Memory B cell (primary cell): ENCODE results near the gene LYSMD4.
A peak's percentile ranks its signal among the peaks of the same experiment; 100 is the strongest.
"Not testable (repeated sequence)": the region's sequence is repeated elsewhere in the genome, so short reads cannot be mapped to it uniquely, and the experiment has no call there.

Experiments
- ATAC-seq: fragments of 150-1000 bp; cut with Tn5 transposase; 2 replicates; pipeline ENCODE4 v1.10.0; 2021; ENCODE audit warnings: low read depth, mild to moderate bottlenecking, moderate library complexity
- DNase-seq, 2 donors: peaks; one replicate each; pipeline ENCODE4 v3.0.0; 2022; ENCODE audit warnings: low spot score in 2 of 2
- H3K27ac Mint-ChIP-seq: one replicate; pipeline ENCODE4 v1.8.0; 2022; ENCODE audit warnings: mild to moderate bottlenecking, moderate library complexity, mixed read lengths
- H3K27me3 Mint-ChIP-seq: one replicate; pipeline ENCODE4 v1.8.0; 2022; ENCODE audit warnings: mixed read lengths
- H3K36me3 Mint-ChIP-seq: one replicate; pipeline ENCODE4 v1.8.0; 2022; ENCODE audit warnings: mild to moderate bottlenecking, mixed read lengths
- H3K4me1 Mint-ChIP-seq: one replicate; pipeline ENCODE4 v1.8.0; 2022; ENCODE audit warnings: mixed read lengths
- H3K4me3 Mint-ChIP-seq: one replicate; pipeline ENCODE4 v1.8.0; 2022; ENCODE audit warnings: mild to moderate bottlenecking, moderate library complexity, mixed read lengths
- H3K9me3 Mint-ChIP-seq: one replicate; pipeline ENCODE4 v1.8.0; 2022; ENCODE audit warnings: mixed read lengths

The LYSMD4 gene

DNA sequence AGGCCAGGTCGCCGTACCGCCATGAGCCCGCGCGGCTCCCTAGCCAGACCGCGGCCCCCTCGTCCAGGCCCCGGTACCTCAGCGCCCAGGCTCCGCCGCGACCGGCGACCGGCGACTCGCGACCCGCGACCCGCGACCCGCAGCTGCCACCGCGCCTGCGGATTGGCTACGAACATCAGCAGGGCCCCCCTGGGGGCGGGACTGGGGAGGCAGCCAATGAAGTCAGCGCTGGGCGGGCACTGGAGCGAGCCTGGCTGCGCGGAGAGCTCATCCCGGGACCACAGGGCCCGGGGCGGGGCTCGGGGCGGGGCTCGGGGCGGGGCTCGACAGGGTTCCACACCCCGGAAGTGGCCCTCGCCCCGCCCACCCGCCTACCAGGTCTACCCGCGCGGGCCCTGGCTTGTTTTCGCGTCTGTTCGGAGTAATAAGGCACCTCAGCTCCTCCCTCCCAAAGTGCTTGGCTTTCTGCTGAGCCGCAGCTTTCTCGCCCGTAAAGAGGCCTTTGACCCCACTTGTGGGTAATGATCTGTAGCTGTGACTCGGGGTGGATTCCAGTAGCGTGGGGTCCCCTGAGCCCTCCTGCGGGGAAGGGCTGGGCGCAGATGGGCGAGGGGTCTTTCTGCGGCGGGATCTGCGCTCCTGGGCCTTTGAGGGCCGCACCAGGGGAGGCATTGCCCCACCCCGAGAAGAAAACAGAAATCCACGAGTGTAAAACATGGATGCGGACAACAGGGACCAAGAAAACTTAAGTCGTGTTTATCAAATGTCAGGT, at the start of gene LYSMD4:
Gene LYSMD4 (minus strand): TSS at position 170 of the 772 bp plus-strand sequence. CDS start 1,438 bp downstream, outside the sequence.
- DNase-seq (peak; percentile 93 to 94), ATAC-seq (peak; percentile 97)
- H3K36me3 Mint-ChIP-seq: no peaks in the 10 kb centered on the region
- peak within 1 kb of the TSS; percentile 83 for H3K4me3 Mint-ChIP-seq
- peaks cover 9% of the 10 kb centered on the region for H3K4me1 Mint-ChIP-seq
- no peaks in the 10 kb centered on the region for H3K9me3 Mint-ChIP-seq
- peak within 1 kb of the TSS; percentile 82 for H3K27ac Mint-ChIP-seq
- H3K27me3 Mint-ChIP-seq: no peaks in the 10 kb centered on the region

DNA sequence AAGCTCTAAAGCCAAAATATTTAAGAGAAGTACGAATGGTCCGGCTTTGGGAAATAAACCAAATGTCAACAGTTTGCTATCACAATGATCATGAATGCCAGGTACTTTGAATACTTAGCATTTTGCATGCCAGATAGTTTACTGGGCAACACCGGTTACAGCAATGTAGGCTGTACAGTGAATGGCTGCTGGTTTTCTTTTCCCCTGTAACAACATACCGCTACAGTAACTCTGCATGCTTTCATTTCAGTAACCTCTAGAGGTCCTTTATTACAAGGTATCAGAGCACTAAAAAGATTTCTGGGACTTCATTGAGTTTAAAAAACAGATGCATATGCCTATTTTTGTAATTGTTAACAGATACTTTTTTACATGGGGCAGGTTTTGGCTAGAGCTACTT, 48.8 kb upstream of the LYSMD4 start:
- not testable (repeated sequence) for H3K4me3 Mint-ChIP-seq, H3K36me3 Mint-ChIP-seq, H3K27me3 Mint-ChIP-seq, H3K27ac Mint-ChIP-seq, H3K9me3 Mint-ChIP-seq, DNase-seq, ATAC-seq, H3K4me1 Mint-ChIP-seq

DNA sequence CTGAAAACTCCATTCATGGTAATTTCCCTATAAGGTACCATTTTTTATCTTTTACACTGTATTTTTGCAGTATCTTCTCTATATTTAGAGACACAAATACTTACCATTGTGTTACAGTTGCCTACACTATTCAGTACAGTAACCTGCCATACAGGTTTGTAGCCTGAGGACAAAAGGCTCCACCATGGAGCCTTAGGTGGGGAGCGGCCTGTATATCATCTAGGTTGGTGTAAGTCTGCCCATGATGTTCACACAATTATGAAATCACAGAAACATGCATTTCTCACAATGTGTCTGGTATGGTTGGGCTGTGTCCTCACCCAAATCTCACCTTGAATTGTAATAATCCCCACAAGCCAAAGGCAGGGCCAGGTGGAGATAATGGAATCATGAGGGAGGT, 43.9 kb upstream of the LYSMD4 start:
- no peaks in the 10 kb centered on the region for H3K36me3 Mint-ChIP-seq
- DNase-seq: no peak
- no peak overlapping the region for H3K4me3 Mint-ChIP-seq
- H3K27ac Mint-ChIP-seq: no peak overlapping the region
- peaks cover 4% of the 10 kb centered on the region for H3K9me3 Mint-ChIP-seq
- no peak for ATAC-seq
- peaks cover 1% of the 10 kb centered on the region for H3K27me3 Mint-ChIP-seq
- H3K4me1 Mint-ChIP-seq: no peaks in the 10 kb centered on the region

DNA sequence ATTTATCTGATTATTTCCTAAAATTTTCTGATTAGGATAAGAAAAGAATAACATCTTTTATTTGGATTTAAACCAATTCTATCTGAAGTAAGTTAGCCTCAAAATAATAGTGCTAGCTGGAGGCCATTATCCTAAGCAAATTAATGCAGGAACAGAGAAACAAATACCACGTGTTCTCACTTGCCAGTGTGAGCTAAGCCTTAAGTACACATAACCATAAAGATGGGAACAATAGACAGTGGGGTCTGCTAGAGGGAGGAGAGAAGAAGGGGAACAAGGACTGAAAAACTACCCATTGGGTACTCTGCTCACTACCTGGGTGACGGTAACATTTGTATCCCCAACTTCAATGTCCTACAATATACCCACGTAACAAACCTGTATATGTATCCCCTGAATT, 31.3 kb upstream of the LYSMD4 start:
- Mint-ChIP-seq H3K4me3 (no peak overlapping the region), H3K36me3 (no peaks in the 10 kb centered on the region), H3K27me3 (peaks cover 2% of the 10 kb centered on the region), H3K9me3 (no peaks in the 10 kb centered on the region), H3K27ac (no peak overlapping the region), H3K4me1 (no peaks in the 10 kb centered on the region)
- ATAC-seq (no peak), DNase-seq (no peak)

DNA sequence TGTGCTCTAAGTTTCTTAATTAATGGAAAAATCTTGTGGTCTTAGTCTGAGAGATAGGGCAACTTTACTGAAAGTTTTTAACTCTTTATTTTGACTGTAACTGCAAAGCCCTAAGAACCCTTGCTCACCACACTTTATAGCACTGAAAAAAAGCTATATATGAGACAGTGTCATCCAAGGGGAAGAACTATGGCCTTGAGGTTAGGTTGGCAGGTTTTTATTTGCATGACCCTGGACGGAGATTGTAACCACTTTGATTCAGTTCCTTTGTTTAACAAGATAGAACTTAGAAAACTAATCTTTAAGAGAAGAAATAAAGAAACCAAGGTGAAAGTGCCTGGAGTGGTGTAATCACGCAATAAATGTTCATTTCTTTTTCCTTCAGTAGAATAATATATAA, 30.6 kb upstream of the LYSMD4 start:
- H3K4me3 Mint-ChIP-seq: no peak overlapping the region
- no peak for DNase-seq
- ATAC-seq: peak; percentile 96
- no peak overlapping the region for H3K27ac Mint-ChIP-seq
- H3K36me3 Mint-ChIP-seq: no peaks in the 10 kb centered on the region
- no peaks in the 10 kb centered on the region for H3K9me3 Mint-ChIP-seq
- peaks cover 2% of the 10 kb centered on the region for H3K27me3 Mint-ChIP-seq
- H3K4me1 Mint-ChIP-seq: no peaks in the 10 kb centered on the region

DNA sequence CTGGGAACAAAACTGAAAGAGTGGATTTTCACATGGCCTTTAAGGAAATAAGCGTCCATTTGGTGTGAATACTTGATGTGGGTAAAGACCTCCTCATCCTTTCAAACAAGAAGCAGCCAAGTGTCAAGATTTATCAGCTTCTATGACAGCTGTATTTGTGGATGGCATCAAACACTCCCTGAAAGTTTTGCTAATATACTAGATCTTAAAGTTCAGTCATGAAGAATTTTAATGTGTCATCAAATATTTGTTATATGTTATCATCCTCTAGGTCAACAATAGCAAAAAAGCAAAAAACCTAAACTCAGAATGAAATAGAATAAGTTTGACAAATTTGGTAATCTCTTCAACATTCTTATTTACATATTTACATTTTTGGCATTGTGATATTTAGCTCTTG, 29.1 kb upstream of the LYSMD4 start:
- ATAC-seq (no peak), DNase-seq (no peak)
- H3K36me3 Mint-ChIP-seq: no peaks in the 10 kb centered on the region
- peaks cover 2% of the 10 kb centered on the region for H3K27me3 Mint-ChIP-seq
- no peak overlapping the region for H3K4me3 Mint-ChIP-seq
- no peaks in the 10 kb centered on the region for H3K4me1 Mint-ChIP-seq
- H3K9me3 Mint-ChIP-seq: no peaks in the 10 kb centered on the region
- no peak overlapping the region for H3K27ac Mint-ChIP-seq

DNA sequence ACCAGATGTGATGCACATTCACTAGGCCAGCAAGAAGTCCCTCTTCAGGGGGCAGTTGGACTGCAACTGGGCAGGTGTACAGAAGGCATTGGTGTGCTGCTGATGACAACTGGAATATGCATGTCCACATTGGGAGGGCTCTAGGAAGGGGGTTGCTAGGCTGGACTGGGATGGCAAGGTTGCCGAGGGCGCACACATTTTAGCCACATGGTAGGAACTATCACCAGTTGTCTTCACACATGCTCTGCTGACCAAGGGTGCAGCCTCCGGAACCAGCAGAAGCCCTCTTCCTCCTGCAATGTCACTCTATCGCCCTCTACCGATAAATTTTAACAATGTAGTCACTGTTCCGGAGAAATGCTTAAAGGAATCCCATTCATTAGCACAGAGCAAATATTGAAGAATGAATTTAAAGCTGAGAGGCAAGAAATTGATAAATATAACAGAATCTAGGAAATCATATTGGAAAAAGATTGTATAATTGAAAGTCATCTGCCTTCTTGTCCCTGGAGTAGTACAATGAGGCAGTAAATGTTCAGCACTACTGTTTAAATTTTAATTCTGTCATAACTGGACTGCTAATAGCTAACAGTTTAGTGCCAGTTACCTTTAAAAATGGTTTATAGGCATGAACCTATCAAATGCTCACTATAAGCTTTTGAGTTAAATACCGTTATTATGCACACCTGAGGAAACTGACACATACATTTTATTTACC, 22.6 kb upstream of the LYSMD4 start:
- peaks cover 5% of the 10 kb centered on the region for H3K4me1 Mint-ChIP-seq
- H3K27ac Mint-ChIP-seq: no peak overlapping the region
- H3K4me3 Mint-ChIP-seq: no peak overlapping the region
- no peaks in the 10 kb centered on the region for H3K27me3 Mint-ChIP-seq
- peak; percentile 30 to 66 for DNase-seq
- peak; percentile 98 for ATAC-seq
- H3K9me3 Mint-ChIP-seq: no peaks in the 10 kb centered on the region
- H3K36me3 Mint-ChIP-seq: no peaks in the 10 kb centered on the region

DNA sequence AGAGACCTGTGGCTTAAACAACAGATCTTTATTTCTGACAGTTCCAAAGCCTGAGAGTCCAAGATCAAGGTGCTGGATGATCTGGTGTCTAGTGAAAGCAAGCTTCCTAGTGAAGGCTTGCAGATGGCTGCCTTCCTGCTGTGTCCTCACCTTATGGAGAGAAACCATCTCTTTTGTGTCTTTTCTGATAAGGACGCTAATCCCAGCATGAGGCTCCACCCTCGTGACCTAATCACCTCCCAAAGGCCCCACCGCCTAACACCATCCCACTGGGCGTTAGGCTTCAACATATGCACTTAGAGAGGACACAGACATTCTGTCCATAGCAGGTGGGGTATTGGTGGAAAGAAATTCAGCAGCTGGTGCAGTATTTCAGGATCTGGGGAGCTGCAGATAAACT, 19.8 kb upstream of the LYSMD4 start:
- Mint-ChIP-seq H3K4me3 (no peak overlapping the region), H3K27ac (no peak overlapping the region)

DNA sequence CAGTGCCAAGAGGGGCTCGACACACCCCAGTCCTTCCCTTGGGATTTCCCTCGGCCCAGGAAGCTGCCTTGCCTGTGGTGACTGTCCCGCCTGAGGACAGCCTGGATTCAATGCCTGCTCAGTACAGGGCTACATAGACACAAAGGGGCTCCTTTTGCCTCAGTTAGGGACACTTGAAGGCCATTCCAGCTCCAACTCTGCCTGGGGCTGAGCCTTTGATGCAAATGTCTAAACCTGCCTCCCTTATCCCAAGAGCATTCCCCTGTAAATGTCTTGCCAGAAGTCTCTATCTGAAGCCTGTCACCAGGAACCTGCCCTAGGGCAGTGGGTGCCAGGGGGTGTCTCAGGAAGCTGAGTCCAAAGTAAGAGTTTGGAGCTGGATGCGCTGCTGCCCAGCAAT, 19.3 kb upstream of the LYSMD4 start:
- peaks cover 5% of the 10 kb centered on the region for H3K4me1 Mint-ChIP-seq
- H3K9me3 Mint-ChIP-seq: no peaks in the 10 kb centered on the region
- DNase-seq (no peak), ATAC-seq (no peak)
- H3K27me3 Mint-ChIP-seq: no peaks in the 10 kb centered on the region
- no peak overlapping the region for H3K27ac Mint-ChIP-seq
- no peaks in the 10 kb centered on the region for H3K36me3 Mint-ChIP-seq
- H3K4me3 Mint-ChIP-seq: no peak overlapping the region

More for the DNA sequence above, 19.8 kb upstream of the LYSMD4 start:
- no peaks in the 10 kb centered on the region for H3K9me3 Mint-ChIP-seq
- DNase-seq (no peak), ATAC-seq (no peak)
- no peaks in the 10 kb centered on the region for H3K36me3 Mint-ChIP-seq
- H3K27me3 Mint-ChIP-seq: no peaks in the 10 kb centered on the region
- peaks cover 5% of the 10 kb centered on the region for H3K4me1 Mint-ChIP-seq

DNA sequence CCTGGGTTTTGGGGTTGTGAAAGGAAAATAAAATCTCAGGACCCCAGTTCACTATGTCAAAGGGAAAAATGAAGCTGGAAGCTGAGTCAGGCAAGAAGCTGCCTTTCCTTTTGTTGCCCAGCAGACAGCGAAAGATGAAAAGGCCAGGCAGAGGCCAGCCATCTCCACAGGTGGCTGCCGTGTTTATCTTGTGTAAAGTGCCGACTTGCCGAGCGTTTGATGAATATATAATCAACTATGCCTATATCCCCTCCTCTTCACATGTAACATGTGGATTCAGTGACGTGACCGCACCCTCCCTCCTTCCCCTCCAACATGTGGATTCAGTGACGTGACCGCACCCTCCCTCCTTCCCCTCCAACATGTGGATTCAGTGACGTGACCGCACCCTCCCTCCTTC, 17.1 kb upstream of the LYSMD4 start:
- not testable (repeated sequence) for H3K27me3 Mint-ChIP-seq, H3K4me3 Mint-ChIP-seq, DNase-seq, H3K27ac Mint-ChIP-seq, H3K4me1 Mint-ChIP-seq, ATAC-seq, H3K9me3 Mint-ChIP-seq, H3K36me3 Mint-ChIP-seq

DNA sequence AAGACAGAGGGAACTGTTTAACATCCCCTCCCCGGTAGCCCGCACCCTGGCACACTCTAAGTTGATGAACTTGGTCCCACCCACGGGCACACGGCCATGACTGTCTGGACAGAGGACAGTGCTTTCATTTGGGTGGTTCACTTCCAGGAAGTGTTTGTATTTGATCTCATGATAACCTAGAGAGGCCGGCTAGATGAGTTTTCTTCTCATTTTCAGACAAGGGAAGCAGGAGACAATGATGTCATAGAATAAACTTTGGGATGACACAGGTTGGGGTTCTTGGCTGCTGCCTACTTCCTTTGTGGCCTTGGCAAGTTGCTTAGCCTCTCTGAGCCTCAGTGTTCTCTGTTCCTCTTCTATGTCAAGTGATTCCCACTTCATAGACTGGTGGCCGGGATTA, 16.1 kb upstream of the LYSMD4 start:
- Mint-ChIP-seq H3K4me3 (no peak overlapping the region), H3K27me3 (peaks cover 5% of the 10 kb centered on the region), H3K36me3 (no peaks in the 10 kb centered on the region), H3K4me1 (no peaks in the 10 kb centered on the region), H3K27ac (no peak overlapping the region), H3K9me3 (no peaks in the 10 kb centered on the region)
- no peak for ATAC-seq
- DNase-seq: no peak

DNA sequence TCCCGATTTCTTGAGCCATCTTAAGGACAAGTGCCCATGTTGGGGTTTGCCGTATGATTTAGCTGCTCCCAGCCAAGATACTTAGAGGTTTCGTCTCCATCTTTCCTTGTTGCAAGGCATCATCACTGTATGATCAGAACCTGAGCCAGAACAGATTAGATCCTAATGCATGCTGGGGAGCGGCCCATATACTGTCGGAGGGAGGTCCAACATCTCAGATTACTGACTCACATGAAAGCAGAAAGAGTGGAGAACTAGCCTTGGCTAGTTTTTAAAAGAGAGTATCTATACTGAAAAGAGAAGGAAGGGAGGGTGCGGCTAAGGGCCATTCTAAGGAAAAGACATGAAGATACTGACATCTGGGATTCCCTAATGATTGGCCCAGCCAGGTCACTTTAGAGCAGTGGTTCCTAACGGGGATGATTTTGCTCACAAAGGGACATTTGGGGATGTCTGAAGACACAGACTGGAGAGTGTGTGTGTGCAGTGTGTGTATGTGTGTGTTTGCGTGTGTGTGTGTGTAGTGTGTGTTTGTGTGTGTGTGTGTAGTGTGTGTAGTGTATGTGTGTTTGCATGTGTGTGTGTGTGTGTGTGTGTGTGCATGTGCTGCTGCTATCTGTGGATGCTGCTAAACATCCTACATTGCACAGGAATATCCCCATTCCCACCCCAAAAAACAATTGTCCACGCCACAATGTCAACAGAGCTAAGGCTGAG, 12.3 kb upstream of the LYSMD4 start:
- Mint-ChIP-seq H3K27ac (no peak overlapping the region), H3K9me3 (no peaks in the 10 kb centered on the region), H3K27me3 (peaks cover 9% of the 10 kb centered on the region), H3K4me3 (no peak overlapping the region), H3K36me3 (no peaks in the 10 kb centered on the region), H3K4me1 (no peaks in the 10 kb centered on the region)
- ATAC-seq (no peak), DNase-seq (no peak)

DNA sequence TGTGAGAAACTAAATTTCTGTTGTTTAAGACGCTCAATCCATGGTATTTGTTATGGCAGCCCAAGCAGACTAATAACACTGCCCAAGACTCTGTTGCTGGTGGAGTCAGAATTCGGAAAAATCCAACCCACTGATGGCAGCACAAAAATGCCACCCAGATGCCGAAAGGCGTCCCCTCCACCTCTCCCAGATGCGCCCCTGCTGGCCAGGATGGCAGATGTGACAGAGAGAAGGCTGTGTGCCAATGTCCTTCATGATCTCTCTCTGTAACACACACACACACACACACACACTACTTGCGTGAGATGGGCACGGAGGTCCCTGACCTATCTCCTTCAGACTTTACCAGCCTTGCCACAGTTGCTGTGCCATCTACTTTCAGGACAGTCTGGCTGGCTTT, 10.9 kb upstream of the LYSMD4 start:
- ATAC-seq (no peak), DNase-seq (no peak)
- Mint-ChIP-seq H3K4me3 (no peak overlapping the region), H3K27me3 (peaks cover 9% of the 10 kb centered on the region), H3K9me3 (no peaks in the 10 kb centered on the region), H3K4me1 (no peaks in the 10 kb centered on the region), H3K36me3 (no peaks in the 10 kb centered on the region), H3K27ac (no peak overlapping the region)

DNA sequence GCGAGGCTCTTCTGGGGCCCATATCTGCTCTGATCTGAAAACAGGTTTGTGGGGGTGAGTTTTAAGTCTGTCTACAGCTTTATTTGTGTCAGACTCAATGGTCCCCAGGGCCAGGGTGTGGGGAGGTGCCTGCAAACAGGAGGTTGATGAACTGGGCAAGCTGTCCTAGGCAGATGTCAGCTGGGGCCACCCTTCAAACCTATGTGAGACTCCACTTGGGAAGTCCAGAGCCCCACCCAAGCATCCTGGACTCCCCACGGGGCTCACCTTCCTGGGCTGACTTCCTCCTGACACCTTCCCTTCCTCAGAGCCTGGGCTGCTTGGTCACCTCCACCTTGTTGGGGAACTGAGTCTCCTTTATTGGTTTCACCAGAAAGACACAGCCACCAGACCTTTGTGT, 8.6 kb upstream of the LYSMD4 start:
- no peak for DNase-seq
- no peak for ATAC-seq
- Mint-ChIP-seq H3K27me3 (peaks cover 8% of the 10 kb centered on the region), H3K36me3 (no peaks in the 10 kb centered on the region), H3K9me3 (no peaks in the 10 kb centered on the region), H3K27ac (no peak overlapping the region), H3K4me3 (no peak overlapping the region), H3K4me1 (no peaks in the 10 kb centered on the region)
